ACHN (cell line): Measurements from ENCODE around the gene CTDNEP1.
"Not testable (repeated sequence)": the region's sequence is repeated elsewhere in the genome, so short reads cannot be mapped to it uniquely, and the experiment has no call there.

Experiments used
- DNase-seq: peaks from one replicate; pipeline ENCODE4 v3.0.0-alpha.2; 2015
- in situ Hi-C: cut with HindIII; loops from 2 replicates; pipeline ENCODE4 v1.10.0; 2017; ENCODE audit warnings: low sequenced_read_pairs, low pct_ligation_motif_present, low pct_unique_long_range_greater_than_20kb

CTDNEP1 gene

GRCh38 chr17:7252176-7253043 lies 876 bp upstream of the CTDNEP1 start, which contains the start of gene ELP5:
Gene ELP5 (plus strand): TSS chr17:7252215. CDS start chr17:7252551, 336 bp downstream.
- peak; percentile 96 for DNase-seq
- in situ Hi-C loops: no loop called here

- in situ Hi-C loops: no loop called here
- DNase-seq: no peak
Observed at GRCh38 chr17:7250695-7251627, 573 bp downstream of the CTDNEP1 start.

GRCh38 chr17:7249830-7250229 lies 1.7 kb downstream of the CTDNEP1 start:
- in situ Hi-C loops: no loop called here
- no peak for DNase-seq

- DNase-seq: no peak
- in situ Hi-C loops: no loop called here
Observed at GRCh38 chr17:7249214-7249613, 2.3 kb downstream of the CTDNEP1 start.

GRCh38 chr17:7248796-7249195 lies 2.7 kb downstream of the CTDNEP1 start:
- DNase-seq: no peak
- in situ Hi-C loops: no loop called here

GRCh38 chr17:7246779-7247178 lies 4.8 kb downstream of the CTDNEP1 start:
- in situ Hi-C loops: no loop called here
- no peak for DNase-seq

- in situ Hi-C loops, DNase-seq: not testable (repeated sequence)
Observed at GRCh38 chr17:7243838-7244237, 7.7 kb downstream of the CTDNEP1 start.

- in situ Hi-C loops: no loop called here
- no peak for DNase-seq
Observed at GRCh38 chr17:7243453-7243729, 8.1 kb downstream of the CTDNEP1 start.

- in situ Hi-C loops: no loop called here
- DNase-seq: peak; percentile 97
Observed at GRCh38 chr17:7242717-7243452, 8.6 kb downstream of the CTDNEP1 start.

- DNase-seq: peak; percentile 91
- in situ Hi-C loops: no loop called here
Observed at GRCh38 chr17:7241783-7242716, 9.5 kb downstream of the CTDNEP1 start, which contains the start of gene GABARAP. Gene GABARAP (minus strand): TSS chr17:7242449. CDS start chr17:7242330, 119 bp downstream.

- in situ Hi-C loops: no loop called here
- no peak for DNase-seq
Observed at GRCh38 chr17:7241090-7241733, 10.3 kb downstream of the CTDNEP1 start.

- no peak for DNase-seq
- in situ Hi-C loops: no loop called here
Observed at GRCh38 chr17:7240375-7240774, 11.2 kb downstream of the CTDNEP1 start.

GRCh38 chr17:7239091-7240027 lies 12.2 kb downstream of the CTDNEP1 start, which contains the start of gene PHF23:
Gene PHF23 (minus strand): TSS chr17:7239457. CDS start chr17:7239279, 178 bp downstream.
- peak; percentile 99 for DNase-seq
- in situ Hi-C loops: no loop called here

- in situ Hi-C loops: no loop called here
Observed at GRCh38 chr17:7238420-7239090, 13.0 kb downstream of the CTDNEP1 start.

GRCh38 chr17:7237761-7238419 lies 13.6 kb downstream of the CTDNEP1 start:
- peak; percentile 77 for DNase-seq
- in situ Hi-C loops: no loop called here

More at GRCh38 chr17:7238420-7239090, 13.0 kb downstream of the CTDNEP1 start:
- peak; percentile 48 for DNase-seq
